Measurements from ENCODE around the gene CDH19. TPM values are rescaled to one million over a fixed set of nuclear protein-coding genes. Genes with fewer than 3 reads are reported as not detected.

CDH19 gene
- polyA plus RNA-seq, 3 donors: 0.01 TPM; not detected in 2

GRCh38 chr18:66497351-66497750, 106.5 kb downstream of the CDH19 start:
- Histone ChIP-seq H3K4me3 (replicated peaks in 1 of 3; ENCODE audit: low read depth in 2 of 3, low read length in 3 of 3) (no peak overlapping the region), H2AFZ (ENCODE audit: insufficient read depth, low read depth, low read length, poor library complexity, severe bottlenecking) (no peak overlapping the region), H3K9ac (ENCODE audit: insufficient read depth, low read length, poor library complexity, severe bottlenecking) (no peak overlapping the region), H3K4me2 (replicated peaks; ENCODE audit: extremely low read depth, low read length, poor library complexity, severe bottlenecking) (no peak overlapping the region), H4K20me1 (ENCODE audit: insufficient read depth, low read length) (no peaks in the 10 kb centered on the region), H3K4me1 (ENCODE audit: control insufficient read depth in 1 of 2, insufficient read depth in 2 of 2, low read length in 2 of 2) (no peaks in the 10 kb centered on the region), H3K27ac (ENCODE audit: low read depth in 1 of 2, low read length in 2 of 2) (no peak overlapping the region), H3K27me3 (ENCODE audit: control insufficient read depth in 2 of 2, insufficient read depth in 2 of 2, low read length in 2 of 2) (no peaks in the 10 kb centered on the region), H3K9me3 (replicated peaks in 1 of 2; ENCODE audit: control insufficient read depth in 1 of 2, insufficient read depth in 1 of 2, low read length in 2 of 2) (no peaks in the 10 kb centered on the region), H3K79me2 (ENCODE audit: insufficient read depth, low read length) (no peaks in the 10 kb centered on the region), H3K36me3 (replicated peaks in 1 of 2; ENCODE audit: control insufficient read depth in 1 of 2, insufficient read depth in 2 of 2, low read length in 2 of 2) (no peaks in the 10 kb centered on the region)
- Mint-ChIP-seq H3K4me1 (no peaks in the 10 kb centered on the region), H3K9me3 (no peaks in the 10 kb centered on the region), H3K4me3 (no peak overlapping the region), H3K36me3 (no peaks in the 10 kb centered on the region), H3K27me3 (ENCODE audit: low read depth in 3 of 3) (no peaks in the 10 kb centered on the region), H3K27ac (no peak overlapping the region)
- no peak for DNase-seq
- intact Hi-C loops (cut with micrococcal nuclease): no loop called here
- WGBS (ENCODE audit: insufficient coverage): 100% methylated on average over 2 of the region's 6 CpGs
- no peak for TF ChIP-seq CTCF (IDR thresholded peaks at IDR 0.05)

- Mint-ChIP-seq H3K27me3 (ENCODE audit: low read depth in 3 of 3) (no peaks in the 10 kb centered on the region), H3K4me1 (no peaks in the 10 kb centered on the region), H3K4me3 (no peak overlapping the region), H3K36me3 (no peaks in the 10 kb centered on the region), H3K9me3 (peaks cover 0 to 2% (median 0%) of the 10 kb centered on the region in 7 donors), H3K27ac (no peak overlapping the region)
- Histone ChIP-seq H3K36me3 (replicated peaks in 1 of 2; ENCODE audit: control insufficient read depth in 1 of 2, insufficient read depth in 2 of 2, low read length in 2 of 2) (no peaks in the 10 kb centered on the region), H3K9me3 (replicated peaks in 1 of 2; ENCODE audit: control insufficient read depth in 1 of 2, insufficient read depth in 1 of 2, low read length in 2 of 2) (no peaks in the 10 kb centered on the region), H3K79me2 (ENCODE audit: insufficient read depth, low read length) (no peaks in the 10 kb centered on the region), H3K4me2 (replicated peaks; ENCODE audit: extremely low read depth, low read length, poor library complexity, severe bottlenecking) (no peak overlapping the region), H3K27me3 (ENCODE audit: control insufficient read depth in 2 of 2, insufficient read depth in 2 of 2, low read length in 2 of 2) (no peaks in the 10 kb centered on the region), H3K9ac (ENCODE audit: insufficient read depth, low read length, poor library complexity, severe bottlenecking) (no peak overlapping the region), H3K4me3 (replicated peaks in 1 of 3; ENCODE audit: low read depth in 2 of 3, low read length in 3 of 3) (no peak overlapping the region), H4K20me1 (ENCODE audit: insufficient read depth, low read length) (no peaks in the 10 kb centered on the region), H3K4me1 (ENCODE audit: control insufficient read depth in 1 of 2, insufficient read depth in 2 of 2, low read length in 2 of 2) (no peaks in the 10 kb centered on the region), H3K27ac (ENCODE audit: low read depth in 1 of 2, low read length in 2 of 2) (no peak overlapping the region), H2AFZ (ENCODE audit: insufficient read depth, low read depth, low read length, poor library complexity, severe bottlenecking) (no peak overlapping the region)
- DNase-seq: no peak
- WGBS (ENCODE audit: insufficient coverage): 29% methylated on average over 1 of the region's 3 CpGs
- TF ChIP-seq CTCF (IDR thresholded peaks at IDR 0.05): no peak
- intact Hi-C loops (cut with micrococcal nuclease): no loop called here
These were observed 108.0 kb downstream of the CDH19 start for GRCh38 chr18:66495844-66496243.
